CD8-positive, alpha-beta memory T cell (primary cell): ENCODE measurements around the gene SLAMF1. TPM values are rescaled to one million over a fixed set of nuclear protein-coding genes. Genes with fewer than 3 reads are reported as not detected.

Experiments
- CTCF ChIA-PET: fragments of 350-600 bp; sonication (Branson Sonifier 250); formaldehyde crosslinking; loops from one replicate; lab custom pipeline; 2021; ENCODE audit warnings: antibody characterized with exemption; lab: Charles Lee
- POLR2A ChIA-PET: fragments of 350-600 bp; sonication (Branson Sonifier 250); formaldehyde crosslinking; loops from one replicate; lab custom pipeline; 2021; ENCODE audit warnings: antibody characterized with exemption; lab: Charles Lee
- DNase-seq, 5 donors: peaks; one replicate each; pipeline versions ENCODE4 v3.0.0 to v3.0.0-alpha.2; 2020 to 2022; ENCODE audit warnings: mixed read lengths in 1 of 5
- H3K27ac ChIP-seq: one replicate; pipeline ENCODE4 v1.7.0; 2013; ENCODE audit warnings: low read depth, mild to moderate bottlenecking, low read length, moderate library complexity
- H3K27me3 ChIP-seq: 2 replicates; pipeline ENCODE4 v1.7.0; 2013; ENCODE audit warnings: low read length, mild to moderate bottlenecking; ENCODE audit not compliant: insufficient read depth, poor library complexity, severe bottlenecking
- H3K36me3 ChIP-seq: 2 replicates; pipeline ENCODE4 v1.7.0; 2013; ENCODE audit warnings: mild to moderate bottlenecking, low read length, moderate library complexity; ENCODE audit not compliant: insufficient read depth
- H3K4me1 ChIP-seq: 2 replicates; pipeline ENCODE4 v1.7.0; 2013; ENCODE audit warnings: mild to moderate bottlenecking, low read length, moderate library complexity; ENCODE audit not compliant: insufficient read depth
- H3K4me3 ChIP-seq: 2 replicates; pipeline ENCODE4 v1.7.0; 2013; ENCODE audit warnings: mild to moderate bottlenecking, low read length
- H3K9me3 ChIP-seq: 2 replicates; pipeline ENCODE4 v1.7.0; 2013; ENCODE audit warnings: mild to moderate bottlenecking, low read length
- H3K27ac Mint-ChIP-seq, 8 donors: one replicate each; pipeline ENCODE4 v1.8.0; 2020 to 2021; ENCODE audit warnings: mixed read lengths in 8 of 8, mild to moderate bottlenecking in 6 of 8, inconsistent platforms in 3 of 8, moderate library complexity in 3 of 8
- H3K27me3 Mint-ChIP-seq, 2 donors: one replicate each; pipeline ENCODE4 v1.8.0; 2020 to 2021; ENCODE audit warnings: mixed read lengths in 2 of 2, mild to moderate bottlenecking in 1 of 2, moderate library complexity in 1 of 2
- H3K36me3 Mint-ChIP-seq, 3 donors: one replicate each; pipeline ENCODE4 v1.8.0; 2020 to 2021; ENCODE audit warnings: mixed read lengths in 3 of 3, inconsistent platforms in 1 of 3, mild to moderate bottlenecking in 1 of 3
- H3K4me1 Mint-ChIP-seq, 3 donors: one replicate each; pipeline ENCODE4 v1.8.0; 2020 to 2021; ENCODE audit warnings: mixed read lengths in 3 of 3, inconsistent platforms in 1 of 3, mild to moderate bottlenecking in 1 of 3
- H3K4me3 Mint-ChIP-seq, 7 donors: one replicate each; pipeline ENCODE4 v1.8.0; 2020 to 2021; ENCODE audit warnings: mixed read lengths in 7 of 7, mild to moderate bottlenecking in 6 of 7, moderate library complexity in 4 of 7, inconsistent platforms in 2 of 7
- H3K9me3 Mint-ChIP-seq, 5 donors: one replicate each; pipeline ENCODE4 v1.8.0; 2020 to 2022; ENCODE audit warnings: mixed read lengths in 5 of 5, mild to moderate bottlenecking in 3 of 5, moderate library complexity in 2 of 5, inconsistent platforms in 1 of 5
- polyA plus RNA-seq: library from polyadenylated mRNA; unstranded; fragments of 300-500 nt; fragmentation: Illumina TruSeq; gene quantifications from one replicate; pipeline ENCODE4 v1.2.3, GENCODE V29; 2021
- total RNA-seq, 2 experiments: library from RNA; stranded (reverse); gene quantifications; one replicate each; pipeline ENCODE4 v1.2.3, GENCODE V29; 2021

Gene SLAMF1
- total and polyA plus RNA-seq, 3 experiments from 2014 or later: 48.5 to 75.0 (median 74.0) TPM

GRCh38 chr1:160606611-160607010 lies 40.2 kb downstream of the SLAMF1 start:
- Mint-ChIP-seq H3K36me3 (peaks cover 30 to 63% (median 46%) of the 10 kb centered on the region in 3 donors), H3K27me3 (no peaks in the 10 kb centered on the region), H3K27ac (peak overlapping the region; percentile 68 to 95 (median 92)), H3K4me3 (peak overlapping the region in 5 of 7 donors; percentile 19 to 56 (median 45)), H3K4me1 (peaks cover 46 to 61% (median 58%) of the 10 kb centered on the region in 3 donors), H3K9me3 (peaks cover 8 to 23% (median 18%) of the 10 kb centered on the region in 5 donors)
- H3K27ac ChIP-seq: no peak overlapping the region
- POLR2A ChIA-PET: interaction anchor here (0.8 to 1.3 kb wide), 2 partner anchors 56 to 178 kb away, joined by 3 to 6 read pairs; no protein-coding TSS in a partner anchor
- DNase-seq: no peak
- H3K36me3 ChIP-seq: peaks cover 11% of the 10 kb centered on the region
- no peaks in the 10 kb centered on the region for H3K27me3 ChIP-seq
- no peak overlapping the region for H3K4me3 ChIP-seq
- no peaks in the 10 kb centered on the region for H3K9me3 ChIP-seq
- peaks cover 20% of the 10 kb centered on the region for H3K4me1 ChIP-seq
- CTCF ChIA-PET: interaction anchor here (0.6 to 9.8 kb wide), 22 partner anchors 11 to 232 kb away, joined by 3 to 218 read pairs (median 6); partner anchors contain the start of gene CD84

GRCh38 chr1:160605792-160606479 lies 40.9 kb downstream of the SLAMF1 start:
- H3K27ac ChIP-seq: no peak overlapping the region
- DNase-seq: no peak

GRCh38 chr1:160605205-160605604 lies 41.6 kb downstream of the SLAMF1 start:
- H3K4me1 ChIP-seq: peaks cover 20% of the 10 kb centered on the region
- CTCF ChIA-PET: interaction anchor here (1.2 to 9.8 kb wide), 7 partner anchors 12 to 175 kb away, joined by 3 to 218 read pairs (median 12); partner anchors contain the start of gene CD84
- H3K9me3 ChIP-seq: peaks cover 3% of the 10 kb centered on the region
- Mint-ChIP-seq H3K4me1 (peaks cover 38 to 50% (median 48%) of the 10 kb centered on the region in 3 donors), H3K27ac (peak overlapping the region in 4 of 8 donors; percentile 1 to 95 (median 67)), H3K27me3 (no peaks in the 10 kb centered on the region), H3K36me3 (peaks cover 24 to 54% (median 52%) of the 10 kb centered on the region in 3 donors), H3K4me3 (peak overlapping the region in 1 of 7 donors; percentile 20), H3K9me3 (peaks cover 14 to 33% (median 24%) of the 10 kb centered on the region in 5 donors)
- POLR2A ChIA-PET: interaction anchor here (0.6 to 1.6 kb wide), 2 partner anchors 62 to 117 kb away, joined by 4 to 5 read pairs; no protein-coding TSS in a partner anchor
- no peak for DNase-seq
- H3K27me3 ChIP-seq: no peaks in the 10 kb centered on the region
- peaks cover 2% of the 10 kb centered on the region for H3K36me3 ChIP-seq
- no peak overlapping the region for H3K4me3 ChIP-seq
- no peak overlapping the region for H3K27ac ChIP-seq

More at GRCh38 chr1:160605792-160606479, 40.9 kb downstream of the SLAMF1 start:
- Mint-ChIP-seq H3K36me3 (peaks cover 28 to 61% (median 47%) of the 10 kb centered on the region in 3 donors), H3K27ac (peak overlapping the region in 7 of 8 donors; percentile 75 to 95 (median 90)), H3K27me3 (no peaks in the 10 kb centered on the region), H3K4me1 (peaks cover 43 to 55% (median 53%) of the 10 kb centered on the region in 3 donors), H3K9me3 (peaks cover 14 to 30% (median 24%) of the 10 kb centered on the region in 5 donors), H3K4me3 (peak overlapping the region in 4 of 7 donors; percentile 15 to 50 (median 38))
- ChIA-PET POLR2A (interaction anchor here (0.6 to 1.6 kb wide), 3 partner anchors 56 to 118 kb away, joined by 3 to 5 read pairs (median 4); no protein-coding TSS in a partner anchor), CTCF (interaction anchor here (1.1 to 9.8 kb wide), 18 partner anchors 13 to 231 kb away, joined by 3 to 218 read pairs (median 6); partner anchors contain the start of gene CD84)
- no peak overlapping the region for H3K4me3 ChIP-seq
- peaks cover 20% of the 10 kb centered on the region for H3K4me1 ChIP-seq
- H3K9me3 ChIP-seq: peaks cover 3% of the 10 kb centered on the region
- H3K36me3 ChIP-seq: peaks cover 6% of the 10 kb centered on the region
- no peaks in the 10 kb centered on the region for H3K27me3 ChIP-seq

- ChIA-PET POLR2A (interaction anchor here (0.5 kb wide), 2 partner anchors 37 to 96 kb away, joined by 3 read pairs; no protein-coding TSS in a partner anchor), CTCF (no interaction called here)
- Mint-ChIP-seq H3K9me3 (peaks cover 11 to 30% (median 23%) of the 10 kb centered on the region in 5 donors), H3K4me3 (no peak overlapping the region), H3K27me3 (no peaks in the 10 kb centered on the region), H3K27ac (peak overlapping the region in 2 of 8 donors; percentile 2 to 55), H3K36me3 (peaks cover 8 to 53% (median 11%) of the 10 kb centered on the region in 3 donors), H3K4me1 (peaks cover 0 to 4% (median 0%) of the 10 kb centered on the region in 3 donors)
- H3K4me1 ChIP-seq: no peaks in the 10 kb centered on the region
- no peaks in the 10 kb centered on the region for H3K27me3 ChIP-seq
- no peak overlapping the region for H3K4me3 ChIP-seq
- no peak for DNase-seq
- H3K9me3 ChIP-seq: peaks cover 3% of the 10 kb centered on the region
- H3K27ac ChIP-seq: no peak overlapping the region
- no peaks in the 10 kb centered on the region for H3K36me3 ChIP-seq
Measured at GRCh38 chr1:160597705-160598104, 49.1 kb downstream of the SLAMF1 start.

GRCh38 chr1:160597051-160597450 lies 49.8 kb downstream of the SLAMF1 start:
- peaks cover 8 to 55% (median 11%) of the 10 kb centered on the region in 3 donors for H3K36me3 Mint-ChIP-seq

GRCh38 chr1:160590488-160590887 lies 56.4 kb downstream of the SLAMF1 start:
- H3K4me1 ChIP-seq: peaks cover 7% of the 10 kb centered on the region
- CTCF ChIA-PET: interaction anchor here (0.8 to 2.1 kb wide), 5 partner anchors 28 to 50 kb away, joined by 3 to 6 read pairs (median 3); no protein-coding TSS in a partner anchor
- Mint-ChIP-seq H3K4me1 (peaks cover 15 to 37% (median 26%) of the 10 kb centered on the region in 3 donors), H3K4me3 (no peak overlapping the region), H3K27me3 (no peaks in the 10 kb centered on the region), H3K27ac (no peak overlapping the region), H3K9me3 (peaks cover 8 to 17% (median 11%) of the 10 kb centered on the region in 5 donors), H3K36me3 (peaks cover 1 to 31% (median 5%) of the 10 kb centered on the region in 3 donors)
- DNase-seq: no peak
- H3K36me3 ChIP-seq: no peaks in the 10 kb centered on the region
- no peak overlapping the region for H3K27ac ChIP-seq
- no peaks in the 10 kb centered on the region for H3K9me3 ChIP-seq
- no peak overlapping the region for H3K4me3 ChIP-seq
- H3K27me3 ChIP-seq: no peaks in the 10 kb centered on the region
- POLR2A ChIA-PET: interaction anchor here (0.6 kb wide), 1 partner anchor 14 kb away, joined by 4 read pairs; no protein-coding TSS in a partner anchor

More at GRCh38 chr1:160597051-160597450, 49.8 kb downstream of the SLAMF1 start:
- Histone ChIP-seq H3K4me3 (no peak overlapping the region), H3K9me3 (peaks cover 3% of the 10 kb centered on the region), H3K27ac (no peak overlapping the region), H3K27me3 (no peaks in the 10 kb centered on the region), H3K4me1 (no peaks in the 10 kb centered on the region), H3K36me3 (no peaks in the 10 kb centered on the region)
- CTCF ChIA-PET: no interaction called here
- H3K4me3 Mint-ChIP-seq: no peak overlapping the region
- no peak for DNase-seq
- H3K27me3 Mint-ChIP-seq: no peaks in the 10 kb centered on the region
- peaks cover 0 to 4% (median 3%) of the 10 kb centered on the region in 3 donors for H3K4me1 Mint-ChIP-seq
- H3K9me3 Mint-ChIP-seq: peaks cover 14 to 31% (median 21%) of the 10 kb centered on the region in 5 donors
- H3K27ac Mint-ChIP-seq: peak overlapping the region in 1 of 8 donors; percentile 26
- POLR2A ChIA-PET: no interaction called here

GRCh38 chr1:160588468-160588867 lies 58.4 kb downstream of the SLAMF1 start:
- H3K36me3 Mint-ChIP-seq: peaks cover 0 to 23% (median 6%) of the 10 kb centered on the region in 3 donors
- Histone ChIP-seq H3K9me3 (no peaks in the 10 kb centered on the region), H3K4me1 (peaks cover 17% of the 10 kb centered on the region), H3K27ac (no peak overlapping the region), H3K4me3 (no peak overlapping the region), H3K36me3 (no peaks in the 10 kb centered on the region), H3K27me3 (no peaks in the 10 kb centered on the region)
- CTCF ChIA-PET: no interaction called here
- H3K27me3 Mint-ChIP-seq: no peaks in the 10 kb centered on the region
- peaks cover 3 to 12% (median 9%) of the 10 kb centered on the region in 5 donors for H3K9me3 Mint-ChIP-seq
- POLR2A ChIA-PET: interaction anchor here (0.7 kb wide), 1 partner anchor 23 kb away, joined by 3 read pairs; no protein-coding TSS in a partner anchor
- H3K4me1 Mint-ChIP-seq: peaks cover 34 to 57% (median 47%) of the 10 kb centered on the region in 3 donors
- no peak overlapping the region for H3K4me3 Mint-ChIP-seq
- H3K27ac Mint-ChIP-seq: peak overlapping the region in 1 of 8 donors; percentile 3
- no peak for DNase-seq
